ACC112 (cell line): Measurements from ENCODE around the gene DBT.
"Not testable (repeated sequence)": the region's sequence is repeated elsewhere in the genome, so short reads cannot be mapped to it uniquely, and the experiment has no call there.

ENCODE experiments used
- H2AFZ ChIP-seq: fragments of 200-600 bp; sonication (generic); one replicate; pipeline ENCODE4 v1.6.0; 2017; ENCODE audit warnings: antibody characterized with exemption, low read length; ENCODE audit not compliant: unreplicated experiment
- H3K27ac ChIP-seq: fragments of 200-600 bp; sonication (generic); 2 replicates; pipeline ENCODE4 v1.5.1; 2014; ENCODE audit warnings: low read depth, mild to moderate bottlenecking, antibody characterized with exemption, low read length, moderate library complexity
- H3K27me3 ChIP-seq: fragments of 200-600 bp; sonication (generic); 2 replicates; pipeline ENCODE4 v1.6.1; 2014; ENCODE audit warnings: mild to moderate bottlenecking, antibody characterized with exemption, low read length, moderate library complexity, mixed read lengths; ENCODE audit not compliant: insufficient read depth
- H3K36me3 ChIP-seq: fragments of 200-600 bp; sonication (generic); 2 replicates; pipeline ENCODE4 v1.6.1; 2016; ENCODE audit warnings: mild to moderate bottlenecking, antibody characterized with exemption, low read length, moderate library complexity, mixed read lengths; ENCODE audit not compliant: insufficient read depth
- H3K4me1 ChIP-seq: fragments of 200-600 bp; sonication (generic); one replicate; pipeline ENCODE4 v1.6.1; 2016; ENCODE audit warnings: low read length, mixed read lengths; ENCODE audit not compliant: insufficient read depth, unreplicated experiment, control insufficient read depth
- H3K4me3 ChIP-seq: fragments of 200-600 bp; sonication (generic); 2 replicates; pipeline ENCODE4 v1.5.1; 2014; ENCODE audit warnings: mild to moderate bottlenecking, low read depth, low read length
- H3K79me2 ChIP-seq: fragments of 200-600 bp; sonication (generic); one replicate; pipeline ENCODE4 v1.6.0; 2016; ENCODE audit warnings: low read length; ENCODE audit not compliant: control insufficient read depth, unreplicated experiment, insufficient read depth

DBT gene

DNA sequence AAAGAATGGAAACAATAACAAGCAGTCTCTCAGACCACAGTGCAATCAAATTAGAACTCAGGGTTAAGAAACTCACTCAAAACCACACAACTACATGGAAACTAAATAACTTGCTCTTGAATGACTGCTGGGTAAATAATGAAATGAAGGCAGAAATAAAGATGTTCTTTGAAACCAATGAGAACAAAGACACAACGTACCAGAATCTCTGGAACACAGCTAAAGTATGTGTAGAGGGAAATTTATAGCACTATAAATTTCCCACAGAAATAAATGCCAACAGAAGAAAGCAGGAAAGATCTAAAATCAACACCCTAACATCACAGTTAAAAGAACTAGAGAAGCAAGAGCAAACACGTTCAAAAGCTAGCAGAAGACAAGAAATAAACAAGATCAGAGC is 46.9 kb downstream of the DBT start:
- H2AFZ ChIP-seq, H3K27me3 ChIP-seq, H3K4me1 ChIP-seq, H3K27ac ChIP-seq, H3K4me3 ChIP-seq, H3K79me2 ChIP-seq: not testable (repeated sequence)
- H3K36me3 ChIP-seq, result peaks cover 11% of the 10 kb centered on the region

- not testable (repeated sequence) for H2AFZ ChIP-seq, H3K27ac ChIP-seq, H3K4me3 ChIP-seq, H3K27me3 ChIP-seq, H3K79me2 ChIP-seq, H3K36me3 ChIP-seq, H3K4me1 ChIP-seq
Observed at GRCh38 chr1:100200060-100200459, 49.6 kb downstream of the DBT start.

DNA sequence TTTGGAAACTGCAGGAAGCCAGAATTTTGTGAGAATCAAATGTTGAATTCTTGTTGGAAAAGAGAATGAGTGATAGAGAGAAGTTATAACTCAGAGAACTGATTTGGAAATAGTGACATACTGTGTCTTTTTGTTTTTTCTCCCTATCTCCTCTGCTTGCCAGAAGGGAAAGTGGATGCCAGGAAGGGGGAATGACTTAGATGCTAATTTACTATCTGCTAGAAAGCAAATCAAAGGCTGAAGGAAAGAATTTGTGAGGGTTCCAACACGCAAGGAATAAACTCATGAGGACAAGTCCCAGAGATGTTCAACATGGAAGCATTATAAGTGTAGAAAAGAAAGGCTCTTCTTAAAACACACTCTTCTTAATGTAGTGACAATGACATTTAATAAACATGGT is 51.0 kb downstream of the DBT start:
- Histone ChIP-seq H3K4me1 (no peaks in the 10 kb centered on the region), H3K27me3 (no peaks in the 10 kb centered on the region), H2AFZ (no peak overlapping the region)

DNA sequence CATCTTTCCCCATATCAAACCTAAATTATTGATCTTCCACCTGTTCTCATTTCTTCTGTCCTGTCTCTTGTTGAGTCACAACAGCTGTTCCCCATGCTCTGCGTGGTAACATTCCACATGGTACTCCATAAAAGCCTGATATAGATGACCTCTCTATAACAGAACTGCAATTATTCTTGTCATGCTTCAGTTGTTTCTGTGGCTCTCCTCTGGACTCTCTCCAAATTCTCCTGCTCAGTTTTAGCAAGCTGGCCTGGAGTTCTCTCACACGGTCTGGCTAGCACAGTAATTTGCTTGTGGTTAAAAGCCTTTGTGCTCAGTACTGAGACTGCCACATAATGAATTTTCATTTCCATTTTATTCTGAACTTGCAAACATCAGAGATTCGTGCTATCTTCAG is 61.0 kb downstream of the DBT start:
- no peaks in the 10 kb centered on the region for H3K4me1 ChIP-seq
- no peak overlapping the region for H3K27ac ChIP-seq
- H3K36me3 ChIP-seq, result no peaks in the 10 kb centered on the region
- no peak overlapping the region for H2AFZ ChIP-seq
- no peaks in the 10 kb centered on the region for H3K27me3 ChIP-seq
- H3K79me2 ChIP-seq, result no peaks in the 10 kb centered on the region
- no peak overlapping the region for H3K4me3 ChIP-seq

More for the DNA sequence above, 51.0 kb downstream of the DBT start:
- Histone ChIP-seq H3K27ac (no peak overlapping the region), H3K79me2 (no peaks in the 10 kb centered on the region), H3K36me3 (0 out of 2 replicates have a peak, but pooled peaks cover 4% of the 10 kb centered on the region), H3K4me3 (no peak overlapping the region)

- no peaks in the 10 kb centered on the region for H3K79me2 ChIP-seq
- no peak overlapping the region for H3K27ac ChIP-seq
- H3K4me1 ChIP-seq, result no peaks in the 10 kb centered on the region
- no peak overlapping the region for H3K4me3 ChIP-seq
- H2AFZ ChIP-seq, result no peak overlapping the region
- no peaks in the 10 kb centered on the region for H3K27me3 ChIP-seq
- H3K36me3 ChIP-seq, result no peaks in the 10 kb centered on the region
Observed at GRCh38 chr1:100187912-100188311, 61.7 kb downstream of the DBT start.

DNA sequence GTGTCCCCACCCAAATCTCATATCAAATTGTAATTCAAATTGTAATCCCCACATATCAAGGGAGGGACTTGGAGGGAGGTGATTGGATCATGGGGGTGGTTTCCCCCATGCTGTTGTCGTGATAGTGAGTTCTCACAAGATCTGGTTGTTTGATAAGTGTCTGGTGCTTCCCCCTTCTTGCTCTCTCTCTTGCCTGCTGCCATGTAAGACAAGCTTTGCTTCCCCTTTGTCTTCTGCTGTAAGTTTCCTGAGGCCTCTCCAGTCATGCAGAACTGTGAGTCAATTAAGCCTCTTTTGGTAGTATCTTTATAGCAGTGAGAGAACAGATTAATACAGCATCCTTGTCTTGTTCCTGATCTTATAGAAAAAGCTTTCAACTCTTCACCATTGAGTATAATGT is 65.1 kb downstream of the DBT start:
- Histone ChIP-seq H3K4me3 (no peak overlapping the region), H3K27ac (no peak overlapping the region), H3K36me3 (no peaks in the 10 kb centered on the region)

DNA sequence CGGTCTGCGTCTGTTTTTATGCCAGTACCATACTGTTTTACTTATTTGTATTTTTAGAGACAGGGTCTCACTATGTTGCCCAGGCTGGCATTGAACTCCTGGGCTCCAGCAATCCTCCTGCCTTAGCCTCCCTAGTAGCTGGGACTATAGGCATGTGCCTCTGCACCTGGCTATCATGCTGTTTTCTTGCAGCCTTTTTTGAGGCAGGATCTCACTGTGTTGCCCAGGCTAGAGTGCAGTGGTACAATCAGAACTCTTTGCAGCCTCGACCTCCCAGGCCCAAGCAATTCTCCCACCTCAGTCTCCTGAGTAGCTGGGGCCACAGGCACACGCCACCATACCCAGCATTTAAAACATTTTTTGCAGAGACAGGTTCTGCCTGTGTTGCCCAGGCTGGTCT is 66.3 kb downstream of the DBT start:
- Histone ChIP-seq H3K27me3 (no peaks in the 10 kb centered on the region), H3K4me1 (no peaks in the 10 kb centered on the region), H3K27ac (no peak overlapping the region), H3K4me3 (no peak overlapping the region), H2AFZ (no peak overlapping the region), H3K36me3 (no peaks in the 10 kb centered on the region), H3K79me2 (no peaks in the 10 kb centered on the region)

More for the DNA sequence above, 65.1 kb downstream of the DBT start:
- Histone ChIP-seq H3K79me2 (no peaks in the 10 kb centered on the region), H3K4me1 (no peaks in the 10 kb centered on the region), H3K27me3 (no peaks in the 10 kb centered on the region), H2AFZ (no peak overlapping the region)

GRCh38 chr1:100178091-100178490 is 71.5 kb downstream of the DBT start, which contains the start of gene LRRC39:
Gene LRRC39, minus strand, starts transcription at chr1:100178256. Its CDS starts 9,740 bp downstream, at chr1:100168516.
- H3K79me2 ChIP-seq, result no peaks in the 10 kb centered on the region
- no peak within 1 kb of the TSS for H3K27ac ChIP-seq
- no peak within 1 kb of the TSS for H3K4me3 ChIP-seq
- no peak within 1 kb of the TSS for H2AFZ ChIP-seq
- no peaks in the 10 kb centered on the region for H3K36me3 ChIP-seq
- H3K4me1 ChIP-seq, result no peaks in the 10 kb centered on the region
- no peaks in the 10 kb centered on the region for H3K27me3 ChIP-seq

DNA sequence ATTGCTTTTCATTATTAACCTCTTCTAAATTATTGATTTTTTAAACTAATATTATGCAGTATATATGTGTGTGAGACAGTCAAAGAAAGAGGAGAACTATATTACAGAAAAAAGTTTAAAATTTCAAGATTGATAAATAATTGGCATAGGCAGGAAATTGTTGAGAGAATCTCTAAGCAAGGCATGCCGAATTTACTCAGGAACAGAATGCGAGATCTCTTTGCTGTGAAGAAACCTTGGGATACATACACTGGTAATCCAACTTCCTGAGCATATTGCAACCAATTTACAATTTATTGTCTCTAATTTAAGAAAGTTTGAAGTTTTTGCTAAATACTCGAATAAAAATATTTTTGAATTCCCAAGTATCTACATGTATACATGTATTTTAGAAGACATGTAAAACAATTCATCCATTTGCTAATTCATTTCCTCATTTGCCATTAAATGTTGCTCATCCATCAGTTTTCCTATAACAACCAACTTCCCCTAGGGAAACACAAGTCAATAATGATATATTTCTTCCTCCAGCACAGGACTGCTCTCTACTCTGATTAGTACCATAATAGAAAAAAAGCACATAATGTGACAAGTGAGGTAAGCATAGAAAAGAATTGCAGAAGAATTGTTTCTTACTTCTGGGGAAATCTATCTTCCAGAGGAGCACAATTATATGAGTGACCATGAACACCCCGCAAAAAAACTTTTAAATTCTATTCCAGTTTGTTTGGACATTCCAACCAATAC is 72.2 kb downstream of the DBT start:
- Histone ChIP-seq H3K27ac (no peak overlapping the region), H3K4me3 (no peak overlapping the region), H3K79me2 (no peaks in the 10 kb centered on the region), H3K4me1 (no peaks in the 10 kb centered on the region), H3K27me3 (no peaks in the 10 kb centered on the region), H3K36me3 (no peaks in the 10 kb centered on the region), H2AFZ (no peak overlapping the region)

GRCh38 chr1:100168051-100168450 is 81.6 kb downstream of the DBT start:
- no peak overlapping the region for H3K4me3 ChIP-seq
- no peak overlapping the region for H3K27ac ChIP-seq
- no peaks in the 10 kb centered on the region for H3K79me2 ChIP-seq
- no peak overlapping the region for H2AFZ ChIP-seq
- H3K36me3 ChIP-seq, result no peaks in the 10 kb centered on the region
- H3K4me1 ChIP-seq, result no peaks in the 10 kb centered on the region
- H3K27me3 ChIP-seq, result no peaks in the 10 kb centered on the region

DNA sequence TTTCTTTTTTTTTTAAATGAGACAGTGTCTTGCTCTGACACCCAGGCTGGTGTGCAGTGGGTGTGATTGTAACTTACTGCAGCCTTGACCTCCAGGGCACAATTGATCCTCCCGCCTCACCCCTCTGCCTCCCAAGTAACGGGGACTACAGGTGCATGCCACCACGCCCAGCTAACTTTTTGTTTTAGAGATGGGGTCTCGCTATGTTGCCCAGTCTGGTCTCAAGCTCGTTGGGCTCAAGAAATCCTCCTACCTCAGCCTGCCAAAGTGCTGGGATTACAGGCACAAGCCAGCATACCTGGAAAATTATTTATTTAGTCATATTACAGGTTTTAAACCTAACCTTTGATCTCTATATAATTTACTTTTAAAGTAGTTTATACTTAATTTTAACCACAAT is 84.9 kb downstream of the DBT start:
- no peaks in the 10 kb centered on the region for H3K79me2 ChIP-seq
- no peaks in the 10 kb centered on the region for H3K4me1 ChIP-seq
- no peaks in the 10 kb centered on the region for H3K27me3 ChIP-seq
- H2AFZ ChIP-seq, result no peak overlapping the region
- no peak overlapping the region for H3K27ac ChIP-seq
- H3K36me3 ChIP-seq, result no peaks in the 10 kb centered on the region
- H3K4me3 ChIP-seq, result no peak overlapping the region
